DMS153 treated with DMSO at 0.1 percent for 48 hours (cell line): ENCODE data around the gene AMDHD2.
"Not testable (repeated sequence)": the region's sequence is repeated elsewhere in the genome, so short reads cannot be mapped to it uniquely, and the experiment has no call there.

Experiments
- DNase-seq: peaks from one replicate; lab custom pipeline; 2025; ENCODE audit not compliant: unreplicated experiment; lab: John Stamatoyannopoulos, UW

Gene AMDHD2

DNA sequence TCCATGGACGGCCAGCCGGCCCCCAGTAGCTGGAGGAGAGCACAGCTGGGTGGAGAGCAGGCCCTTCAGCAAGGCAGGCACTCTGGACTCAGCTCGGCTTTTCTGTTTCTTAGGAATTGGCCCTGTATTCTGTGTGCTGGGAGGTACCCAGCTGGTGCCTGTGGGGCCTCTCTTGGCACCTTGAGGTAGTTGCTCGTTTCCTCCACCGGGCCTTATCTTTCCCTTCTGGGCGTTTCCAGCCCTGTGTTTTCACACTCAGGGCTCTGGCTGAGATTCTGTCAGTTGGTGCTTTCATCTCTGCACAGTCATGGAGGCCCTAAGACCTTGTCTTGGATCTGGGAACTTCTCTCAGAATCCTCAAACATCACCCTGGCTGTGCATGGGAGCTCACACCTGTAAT lies 47.3 kb downstream of the AMDHD2 start:
- DNase-seq = not testable (repeated sequence)

DNA sequence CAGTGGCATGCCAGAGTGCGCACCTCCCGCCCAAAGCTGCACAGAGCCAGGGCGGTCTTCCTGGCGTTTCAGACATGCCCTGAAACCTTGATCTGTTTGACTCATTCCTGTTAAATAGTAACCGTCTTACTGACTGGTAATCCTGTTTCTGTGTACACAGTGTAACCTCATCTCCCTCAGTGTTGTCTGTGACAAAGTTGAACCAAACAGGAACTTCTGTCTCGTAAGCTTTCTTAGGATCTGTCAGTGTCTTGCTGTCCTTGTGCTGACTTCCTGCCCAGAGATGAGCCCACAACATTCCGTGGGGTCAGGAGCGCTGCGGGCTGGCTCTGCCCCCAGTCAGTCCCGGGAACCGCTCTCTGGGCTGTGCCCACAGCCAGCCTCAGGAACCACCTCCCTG lies 48.4 kb downstream of the AMDHD2 start:
- not testable (repeated sequence) for DNase-seq

DNA sequence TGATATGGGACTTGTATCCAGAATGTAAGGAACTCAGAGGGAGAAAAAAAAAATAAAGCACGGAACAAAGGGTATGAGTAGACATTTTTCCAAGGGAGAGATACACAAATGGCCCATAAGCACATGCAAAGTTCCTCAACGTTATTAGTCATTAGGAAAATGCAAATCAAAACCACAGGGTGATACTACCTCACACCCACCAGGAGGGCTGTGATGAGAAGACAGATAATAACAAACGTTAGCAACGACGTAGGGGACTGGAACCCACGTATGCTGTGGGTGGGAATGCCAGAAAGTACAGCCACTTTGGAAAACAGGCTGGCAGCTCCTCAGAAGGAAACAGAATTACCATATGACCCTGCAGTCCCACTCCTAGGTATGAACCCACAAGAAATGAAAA lies 52.5 kb downstream of the AMDHD2 start:
- not testable (repeated sequence) for DNase-seq

DNA sequence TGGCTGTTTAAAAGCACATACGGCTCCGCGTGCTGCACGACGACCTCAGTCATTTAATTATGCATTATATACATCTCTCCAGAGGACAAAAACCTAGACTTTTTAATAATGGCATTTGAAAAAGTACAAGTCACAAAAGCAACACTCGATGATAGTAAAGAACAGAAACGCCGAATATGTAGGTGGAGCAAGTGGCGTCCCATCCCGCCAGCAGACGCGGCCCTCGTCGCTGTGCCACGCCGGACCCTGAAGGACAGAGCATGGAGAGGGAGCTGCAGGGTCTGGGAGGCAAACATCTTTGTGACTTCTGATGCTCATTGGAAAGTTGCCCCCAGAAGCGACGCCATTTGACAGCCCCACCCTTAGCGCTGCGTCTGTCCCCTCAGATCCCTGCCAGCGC lies 55.7 kb downstream of the AMDHD2 start:
- DNase-seq = not testable (repeated sequence)

DNA sequence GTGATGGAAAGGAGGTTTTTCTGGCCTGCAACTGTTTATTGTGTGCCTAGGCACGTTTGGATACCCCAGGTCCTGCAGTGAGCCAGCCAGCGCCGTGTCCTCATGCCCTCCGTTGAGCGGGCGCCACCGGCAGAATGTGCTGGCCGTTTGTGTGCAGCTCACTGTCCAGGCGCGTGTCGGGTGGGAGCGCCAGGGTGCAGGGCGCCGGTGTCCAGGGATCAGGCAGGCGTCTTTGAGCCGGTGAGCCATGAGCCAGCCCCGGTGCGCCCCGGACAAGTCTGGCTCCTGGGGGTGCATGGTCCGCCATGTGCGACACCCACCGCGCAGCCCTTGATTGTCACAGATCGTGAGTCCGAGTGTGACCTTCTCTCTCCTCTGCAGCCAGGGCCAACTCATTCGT lies 56.9 kb downstream of the AMDHD2 start:
- DNase-seq = not testable (repeated sequence)

DNA sequence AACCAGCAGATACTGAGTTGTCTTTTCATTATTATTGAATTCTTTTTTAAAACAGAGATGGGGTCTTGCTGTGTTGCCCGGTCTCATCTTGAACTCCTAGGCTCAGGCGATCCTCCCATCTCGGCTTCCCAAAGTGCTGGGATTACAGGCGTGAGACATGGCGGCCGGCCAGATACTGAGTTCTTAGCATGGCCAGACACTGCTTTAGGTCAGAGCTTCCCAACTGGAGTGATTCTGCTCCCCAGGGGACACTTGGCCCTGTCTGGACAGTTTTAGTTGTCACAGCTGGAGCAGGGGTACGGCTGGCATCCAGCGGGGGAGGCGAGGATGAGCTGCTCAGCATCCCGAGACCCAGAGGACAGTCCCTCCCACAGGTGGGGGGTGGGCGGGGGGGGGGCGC lies 58.7 kb downstream of the AMDHD2 start:
- DNase-seq = not testable (repeated sequence)

DNA sequence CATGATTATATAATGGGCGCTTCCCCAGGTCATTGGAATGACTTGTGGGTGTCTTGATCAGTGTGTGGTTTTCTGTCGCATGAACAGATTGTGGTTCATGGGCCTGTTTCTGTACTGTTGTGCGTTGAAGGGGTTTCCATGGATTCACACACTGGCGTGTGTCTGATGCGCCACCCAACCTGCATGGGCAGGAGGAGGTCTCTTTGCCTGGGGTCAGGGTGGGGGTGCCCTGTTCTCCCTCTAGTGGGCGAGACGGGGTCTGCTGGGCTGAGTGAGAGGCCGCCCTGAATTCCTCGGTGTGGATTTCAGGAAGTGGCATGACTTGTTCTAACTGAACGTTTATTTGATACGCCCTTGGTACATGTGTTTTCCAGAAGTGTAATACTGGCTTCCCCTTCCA lies 60.0 kb downstream of the AMDHD2 start:
- not testable (repeated sequence) for DNase-seq

DNA sequence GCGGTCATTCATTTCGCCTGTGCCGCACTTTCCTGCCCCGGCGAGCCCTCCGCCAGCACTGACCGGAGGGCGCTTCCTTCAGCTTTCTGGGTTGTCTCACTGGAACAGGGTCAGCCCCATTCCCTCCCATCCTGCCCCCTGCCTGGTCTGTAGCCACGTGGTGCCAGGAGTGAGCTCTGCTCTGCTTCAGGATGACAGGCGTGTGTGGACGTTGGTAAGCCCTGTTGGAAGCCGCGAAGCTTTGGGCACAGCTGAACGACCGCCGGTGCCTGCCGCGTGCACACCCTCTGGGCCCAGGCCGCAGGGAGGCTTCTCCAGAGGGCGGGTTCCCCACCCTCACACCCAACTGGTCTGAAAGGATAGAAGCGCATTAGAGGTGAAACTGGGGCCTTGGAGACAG lies 60.6 kb downstream of the AMDHD2 start:
- DNase-seq = not testable (repeated sequence)
